HG03108 (cell line): Measurements from ENCODE around the gene NACC2.
"Not testable (repeated sequence)": the region's sequence is repeated elsewhere in the genome, so short reads cannot be mapped to it uniquely, and the experiment has no call there.

ENCODE experiments used
- ATAC-seq: cut with Tn5 transposase; IDR thresholded peaks from one replicate; pipeline ENCODE4 v1.9.1; 2021; ENCODE audit warnings: moderate library complexity; ENCODE audit not compliant: unreplicated experiment

NACC2 gene

GRCh38 chr9:136082496-136083361 is 12.4 kb downstream of the NACC2 start:
- ATAC-seq: no peak

DNA sequence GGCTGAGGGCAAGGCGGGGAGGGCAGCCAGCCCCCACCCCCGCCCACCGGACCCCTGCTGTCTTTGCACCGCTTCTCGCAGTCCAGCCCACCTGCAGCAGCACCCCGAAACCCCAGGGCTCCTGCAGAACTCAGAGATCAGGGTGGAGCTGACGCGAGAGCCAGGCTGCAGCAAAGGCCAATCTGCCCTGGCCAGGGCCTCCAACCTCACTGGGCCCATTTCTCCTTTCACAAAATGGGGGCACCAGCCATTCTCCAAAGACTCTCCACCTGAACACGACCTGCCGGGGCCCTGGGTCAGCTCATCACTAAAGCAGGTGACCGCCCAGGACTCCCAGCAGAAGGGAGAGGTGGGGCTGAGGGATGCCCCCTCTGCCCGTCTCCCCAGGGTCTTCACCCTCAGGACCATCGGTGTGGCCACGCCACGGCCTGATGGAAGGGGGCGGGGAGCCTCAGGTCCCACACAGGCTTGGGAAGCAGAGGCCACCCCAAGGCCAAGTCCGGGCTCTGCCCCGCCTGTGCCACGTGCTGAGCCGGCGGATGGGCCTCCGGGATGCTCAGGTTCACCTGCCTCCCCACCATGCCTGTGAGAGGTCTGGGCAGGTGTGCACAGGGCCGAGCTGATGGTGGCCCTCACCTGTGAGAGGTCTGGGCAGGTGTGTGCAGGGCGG is 13.1 kb downstream of the NACC2 start:
- ATAC-seq: no peak

- no peak for ATAC-seq
Observed at GRCh38 chr9:136081113-136081825, 13.8 kb downstream of the NACC2 start.

DNA sequence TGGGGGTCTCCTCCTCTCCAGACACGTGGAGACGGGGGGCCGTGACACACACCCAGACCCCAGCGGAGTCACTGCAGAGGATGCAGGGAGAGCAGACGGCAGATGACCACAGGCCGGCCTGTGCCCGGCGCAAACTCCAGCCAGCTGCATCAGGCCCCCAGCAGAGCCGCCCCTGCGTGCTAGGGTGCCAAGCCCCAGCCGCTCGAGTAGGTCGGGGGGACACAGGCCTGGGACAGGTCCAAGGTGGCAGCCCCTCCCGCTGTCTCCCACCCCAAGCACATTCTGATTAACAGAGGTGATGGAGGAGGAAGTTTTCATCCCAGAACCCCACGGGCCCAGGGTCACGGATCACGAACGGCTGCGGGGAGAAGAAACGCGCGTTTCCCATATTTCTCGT is 14.4 kb downstream of the NACC2 start:
- ATAC-seq: no peak

DNA sequence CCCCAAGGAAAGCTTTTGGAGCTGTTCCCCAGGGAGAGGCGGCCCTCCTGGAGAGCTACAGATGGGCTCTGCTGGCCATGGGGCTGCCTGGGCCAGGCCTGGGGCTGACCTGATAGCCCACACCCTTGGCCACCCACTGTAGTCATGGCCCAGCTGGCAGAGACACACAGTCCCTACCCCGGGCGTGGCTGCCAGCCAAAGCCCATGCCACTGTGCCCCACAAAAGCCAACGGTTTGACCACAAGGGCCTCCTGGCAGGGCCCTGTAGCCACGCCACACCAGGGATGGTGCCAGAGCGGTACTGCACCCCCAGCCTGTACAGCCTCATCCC is 15.2 kb downstream of the NACC2 start:
- no peak for ATAC-seq

DNA sequence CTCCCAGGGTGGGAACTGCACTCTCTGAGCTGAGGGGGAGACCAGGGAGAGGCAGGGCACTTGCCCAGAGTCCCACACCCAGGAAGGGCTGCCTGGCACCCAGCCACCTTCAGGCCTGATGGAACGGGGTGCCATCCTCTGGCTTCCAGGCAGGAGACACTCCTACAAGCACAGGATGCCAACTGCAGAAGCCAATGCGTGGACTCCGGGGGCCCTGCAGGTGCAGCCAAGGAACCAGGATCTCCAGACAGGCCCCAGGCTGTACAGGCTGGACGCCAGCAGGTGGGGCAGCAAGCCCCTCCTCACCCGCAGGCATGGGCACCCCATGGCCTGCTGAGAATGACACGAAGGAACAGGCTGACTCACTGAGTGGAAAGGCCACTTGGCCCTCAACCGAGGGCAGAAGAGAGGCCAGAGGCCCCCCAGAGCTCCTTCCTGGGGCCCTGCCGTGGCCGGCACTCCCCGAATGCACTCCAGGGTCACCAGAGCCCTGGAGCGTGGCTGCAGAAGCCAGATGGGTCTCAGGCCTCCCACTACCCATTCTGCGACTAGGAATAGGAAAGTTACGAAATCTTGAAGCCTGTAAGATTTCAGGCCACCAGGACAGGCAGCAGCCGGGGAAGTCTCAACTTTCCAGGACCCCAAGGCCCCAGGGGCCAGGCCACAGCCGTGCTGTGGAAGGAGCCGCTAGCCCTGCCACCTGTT is 15.7 kb downstream of the NACC2 start:
- no peak for ATAC-seq

GRCh38 chr9:136078498-136079011 is 16.5 kb downstream of the NACC2 start:
- no peak for ATAC-seq

DNA sequence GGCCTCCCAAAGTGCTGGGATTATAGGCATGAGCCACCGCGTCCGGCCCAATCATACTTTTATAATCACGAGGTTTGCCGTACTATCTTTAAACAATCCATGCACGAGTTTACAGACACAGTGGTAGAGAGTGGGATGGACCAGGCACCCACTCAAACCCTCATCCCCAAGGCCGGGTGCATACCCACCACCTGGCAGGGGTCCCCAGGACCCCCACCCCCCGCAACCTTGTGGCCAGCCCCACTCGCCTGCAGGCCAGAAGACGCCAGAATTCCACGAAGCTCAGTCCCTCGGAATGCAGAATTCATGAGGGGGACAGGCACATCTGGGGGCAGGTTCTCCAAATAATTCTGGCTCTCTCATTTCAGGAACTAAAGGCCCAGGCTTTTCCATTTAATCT is 17.1 kb downstream of the NACC2 start:
- ATAC-seq: no peak

DNA sequence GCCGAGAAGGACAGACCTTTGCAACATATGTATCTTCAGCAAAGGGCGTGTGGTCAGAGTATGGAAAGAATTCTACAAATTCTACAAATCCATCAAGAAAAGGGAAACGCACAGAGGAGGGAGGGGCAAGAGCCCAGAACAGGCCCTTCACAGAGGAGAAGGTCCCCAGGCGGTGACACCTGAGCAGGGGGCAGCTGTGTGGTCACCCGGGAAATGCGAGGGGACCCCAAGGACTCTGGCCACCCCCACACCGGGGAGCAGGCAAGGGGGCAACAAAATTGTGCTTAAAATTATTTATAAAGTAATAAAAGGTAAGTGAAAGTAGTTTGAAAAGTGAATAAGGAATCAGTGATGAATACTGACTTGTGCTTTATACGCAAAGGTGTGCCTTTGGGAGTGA is 17.6 kb downstream of the NACC2 start:
- ATAC-seq: no peak

- ATAC-seq: no peak
Observed at GRCh38 chr9:136075881-136076678, 19.0 kb downstream of the NACC2 start.

- ATAC-seq: no peak
Observed at GRCh38 chr9:136075134-136075841, 19.8 kb downstream of the NACC2 start.

- no peak for ATAC-seq
Observed at GRCh38 chr9:136074706-136075105, 20.4 kb downstream of the NACC2 start.

- ATAC-seq: no peak
Observed at GRCh38 chr9:136062657-136063439, 32.2 kb downstream of the NACC2 start.

- ATAC-seq: not testable (repeated sequence)
Observed at GRCh38 chr9:136061916-136062315, 33.2 kb downstream of the NACC2 start.

DNA sequence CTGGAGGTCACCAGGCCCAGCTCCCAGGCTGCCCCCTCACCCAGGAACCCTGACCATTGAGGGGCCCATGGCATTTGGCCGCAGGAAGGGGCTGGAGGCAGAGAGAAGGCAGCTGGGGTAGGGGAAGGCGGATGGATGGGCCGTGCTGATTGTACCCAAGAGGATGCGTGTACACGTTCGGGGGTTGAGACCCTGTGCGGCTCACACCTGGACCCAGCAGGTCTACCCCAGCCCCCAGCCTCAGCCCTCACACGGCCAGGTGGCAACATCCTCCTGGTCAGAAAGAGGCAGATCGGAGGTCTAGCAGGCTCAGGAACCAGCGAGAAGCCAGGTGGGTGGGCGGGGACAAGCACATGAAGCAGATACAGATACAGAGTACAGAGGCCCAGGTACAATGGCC is 33.7 kb downstream of the NACC2 start:
- no peak for ATAC-seq

DNA sequence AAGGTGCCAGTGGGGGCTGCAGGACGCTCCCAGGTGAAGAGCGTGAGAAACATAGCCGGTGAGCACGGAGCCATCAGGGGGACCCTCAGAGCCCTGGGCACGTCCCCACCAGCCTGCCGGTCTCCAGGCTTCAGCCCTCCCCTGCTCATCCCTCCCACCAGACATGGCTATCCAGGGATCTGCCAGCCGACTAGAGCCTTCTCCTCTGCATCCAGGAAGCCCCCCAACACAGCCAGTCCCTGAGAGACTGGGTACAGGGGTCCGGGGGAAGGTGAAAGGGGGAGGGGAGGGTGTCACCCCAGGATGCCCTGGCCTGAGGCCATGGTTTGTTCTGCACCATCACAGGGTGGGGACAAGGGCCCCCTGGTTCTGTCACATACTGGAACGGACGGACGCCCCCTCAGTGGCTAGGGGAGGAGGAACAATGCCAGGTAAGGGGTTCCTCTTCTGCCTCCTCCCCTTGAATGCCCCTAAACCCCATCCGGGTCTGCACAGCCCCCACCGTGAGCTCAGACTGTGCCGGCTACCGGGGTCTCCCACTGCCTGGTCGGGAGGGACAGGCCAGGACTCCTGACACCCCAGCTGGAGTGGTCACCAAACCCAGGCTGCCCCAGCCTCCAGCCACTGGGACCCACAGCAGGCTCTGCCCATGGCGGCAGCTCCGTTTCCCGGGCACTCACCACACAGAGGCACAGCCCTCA is 34.3 kb downstream of the NACC2 start:
- ATAC-seq: no peak

DNA sequence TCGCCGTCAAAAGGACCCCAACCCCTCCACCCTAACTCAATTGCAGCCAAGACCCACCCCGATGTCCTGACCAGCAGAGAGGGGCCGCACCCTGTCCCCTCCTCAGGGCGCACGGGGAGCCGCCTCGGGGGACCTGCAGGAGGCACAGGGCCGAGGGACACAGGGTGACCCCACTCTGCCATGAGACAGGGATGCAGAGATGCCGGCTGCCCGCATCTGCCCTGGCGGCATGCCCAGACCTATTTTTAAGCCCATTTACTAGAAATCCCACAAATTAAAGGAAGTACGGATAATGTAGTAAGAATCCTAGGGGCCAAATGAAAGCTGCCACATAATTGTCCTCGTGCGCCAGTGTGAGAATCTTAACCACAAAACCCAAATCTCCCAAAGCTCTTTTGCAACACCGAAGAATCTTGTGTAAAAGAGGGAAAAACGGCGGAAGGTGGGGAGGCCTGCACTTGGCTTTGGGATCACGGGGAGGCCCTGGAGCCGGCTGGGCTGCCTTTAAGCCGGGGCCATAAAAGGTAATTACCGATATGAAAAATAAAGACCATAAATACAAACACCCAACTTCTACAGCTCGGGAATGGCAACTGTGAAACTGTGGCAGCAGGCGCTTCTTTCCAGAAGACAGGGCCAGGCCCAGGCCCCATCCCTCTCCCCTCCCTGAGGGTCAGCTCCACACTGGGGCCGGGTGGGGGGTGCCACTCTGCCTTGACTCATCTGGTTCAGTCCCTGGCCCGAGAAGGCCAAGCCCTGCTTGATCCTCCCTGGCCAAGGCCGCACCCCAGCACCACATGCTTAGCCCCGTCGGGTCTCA is 35.0 kb downstream of the NACC2 start:
- no peak for ATAC-seq
